HG03066 (cell line): ENCODE results near the gene TNNC1.

Source experiments
- ATAC-seq: cut with Tn5 transposase; IDR thresholded peaks from one replicate; pipeline ENCODE4 v1.9.1; 2021; ENCODE audit warnings: low read depth; ENCODE audit not compliant: unreplicated experiment

The TNNC1 gene

GRCh38 chr3:52453496-52454249 is at the start of gene TNNC1:
TNNC1 (minus strand) TSS chr3:52454041; CDS start chr3:52454015, 26 bp downstream.
- no peak for ATAC-seq

- no peak for ATAC-seq
Observed at GRCh38 chr3:52502808-52503350, 49.0 kb upstream of the TNNC1 start.

- ATAC-seq: no peak
Observed at GRCh38 chr3:52502001-52502400, 48.2 kb upstream of the TNNC1 start.

- no peak for ATAC-seq
Observed at GRCh38 chr3:52501046-52501445, 47.2 kb upstream of the TNNC1 start.

GRCh38 chr3:52498137-52499054 is 44.6 kb upstream of the TNNC1 start:
- ATAC-seq: no peak

- ATAC-seq: no peak
Observed at GRCh38 chr3:52495777-52496602, 42.1 kb upstream of the TNNC1 start.

GRCh38 chr3:52494886-52495495 is 41.1 kb upstream of the TNNC1 start, which contains the start of gene STAB1:
STAB1 (plus strand) TSS chr3:52495338; CDS start chr3:52495414, 76 bp downstream.
- ATAC-seq: no peak

GRCh38 chr3:52494445-52494844 is 40.6 kb upstream of the TNNC1 start:
- ATAC-seq: no peak

- ATAC-seq: no peak
Observed at GRCh38 chr3:52493232-52494017, 39.6 kb upstream of the TNNC1 start.

GRCh38 chr3:52492059-52492458 is 38.2 kb upstream of the TNNC1 start:
- ATAC-seq: no peak

- ATAC-seq: no peak
Observed at GRCh38 chr3:52490939-52491526, 37.2 kb upstream of the TNNC1 start.

GRCh38 chr3:52490035-52490938 is 36.4 kb upstream of the TNNC1 start:
- no peak for ATAC-seq

- no peak for ATAC-seq
Observed at GRCh38 chr3:52489453-52489852, 35.6 kb upstream of the TNNC1 start.

- ATAC-seq: no peak
Observed at GRCh38 chr3:52488746-52489145, 34.9 kb upstream of the TNNC1 start.

GRCh38 chr3:52487788-52488691 is 34.2 kb upstream of the TNNC1 start:
- no peak for ATAC-seq

GRCh38 chr3:52487050-52487787 is 33.4 kb upstream of the TNNC1 start:
- ATAC-seq: no peak
